Epithelial cell of prostate (primary cell): ENCODE results near the gene RNASE3.
"Not testable (repeated sequence)": the region's sequence is repeated elsewhere in the genome, so short reads cannot be mapped to it uniquely, and the experiment has no call there.

Experiments used
- DNase-seq: peaks from one replicate; pipeline ENCODE4 v3.0.0-alpha.2; 2011; ENCODE audit warnings: low read depth, low spot score
- H3K27ac ChIP-seq: fragments of 450-650 bp; 2 replicates; pipeline ENCODE4 v1.5.1; 2017; ENCODE audit warnings: mild to moderate bottlenecking

The RNASE3 gene

DNA sequence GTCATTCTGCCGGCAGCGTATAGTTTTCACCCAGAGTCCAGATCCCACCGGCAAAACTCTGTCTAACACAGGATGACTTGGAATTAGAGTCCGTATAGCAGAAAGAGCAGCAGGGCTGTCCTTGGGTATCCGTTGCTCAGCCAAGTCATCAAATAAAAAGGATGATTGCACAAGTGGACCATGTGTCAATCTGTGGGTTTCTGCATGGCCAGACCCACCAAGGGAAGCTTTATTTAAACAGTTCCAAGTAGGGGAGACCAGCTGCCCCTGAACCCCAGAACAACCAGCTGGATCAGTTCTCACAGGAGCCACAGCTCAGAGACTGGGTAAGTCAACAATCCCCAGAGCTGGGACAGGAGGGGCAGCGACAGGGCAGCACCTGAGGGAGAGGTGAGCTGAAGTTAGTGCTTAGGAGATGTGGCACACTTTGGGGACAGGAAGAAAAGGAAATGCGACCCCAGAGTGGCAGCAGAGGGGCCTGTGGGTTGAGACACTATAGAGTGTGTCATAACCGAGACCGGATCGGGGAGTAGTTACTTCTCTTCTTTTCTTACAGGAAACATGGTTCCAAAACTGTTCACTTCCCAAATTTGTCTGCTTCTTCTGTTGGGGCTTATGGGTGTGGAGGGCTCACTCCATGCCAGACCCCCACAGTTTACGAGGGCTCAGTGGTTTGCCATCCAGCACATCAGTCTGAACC is at the start of gene RNASE3:
Gene RNASE3, plus strand, starts transcription at position 260 of the 700 bp plus-strand sequence. Its CDS starts 302 bp downstream, at position 562.
- DNase-seq, H3K27ac ChIP-seq: not testable (repeated sequence)

DNA sequence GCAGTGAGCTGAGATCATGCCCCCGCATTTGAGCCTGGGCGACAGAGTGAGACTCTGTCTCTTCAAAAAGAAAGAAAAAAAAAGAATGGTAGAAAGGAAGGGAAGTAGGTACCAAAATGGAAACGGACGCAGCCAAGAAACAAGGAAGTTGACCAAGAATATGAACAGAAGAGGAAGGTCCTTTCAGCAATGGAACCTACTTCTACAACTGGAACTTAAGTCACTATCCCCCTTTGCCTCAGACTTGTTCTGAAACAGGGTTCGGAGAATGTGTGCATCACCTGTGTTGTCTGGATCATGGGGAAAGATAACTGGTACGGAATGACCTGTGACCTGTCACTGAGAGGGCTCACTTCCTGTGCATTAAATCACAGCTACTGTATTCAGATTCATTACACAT is 44.6 kb upstream of the RNASE3 start:
- H3K27ac ChIP-seq, result no peak overlapping the region
- DNase-seq, result no peak

DNA sequence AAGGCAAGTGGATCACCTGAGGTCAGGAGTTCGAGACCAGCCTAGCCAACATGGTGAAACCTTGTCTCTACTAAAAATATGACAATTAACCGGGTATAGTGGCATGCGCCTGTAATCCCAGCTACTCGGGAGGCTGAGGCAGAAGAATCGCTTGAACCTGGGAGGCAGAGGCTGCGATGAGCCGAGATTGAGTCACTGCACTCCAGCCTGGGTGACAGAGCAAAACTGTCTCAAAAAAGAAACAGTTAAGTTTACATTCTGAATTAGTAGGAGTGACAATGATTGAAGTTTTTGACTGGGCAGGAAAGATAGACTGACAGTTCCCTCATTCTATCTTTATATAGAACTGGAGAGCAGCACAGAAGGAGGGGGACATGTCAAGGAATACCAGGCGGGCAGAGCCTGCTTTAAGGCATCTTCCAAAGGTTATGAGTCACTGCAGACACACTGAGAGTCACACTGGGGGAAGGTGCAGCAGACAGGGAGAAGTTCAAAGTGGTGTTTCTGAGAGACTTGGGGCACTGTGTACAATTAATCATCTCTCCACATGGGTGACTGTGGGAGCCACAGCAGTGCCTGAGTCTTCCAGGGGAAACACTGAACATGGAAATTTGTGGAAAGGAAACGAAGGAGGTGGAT is 42.8 kb upstream of the RNASE3 start:
- peak; percentile 29 for DNase-seq
- H3K27ac ChIP-seq, result peak overlapping the region; percentile 20

DNA sequence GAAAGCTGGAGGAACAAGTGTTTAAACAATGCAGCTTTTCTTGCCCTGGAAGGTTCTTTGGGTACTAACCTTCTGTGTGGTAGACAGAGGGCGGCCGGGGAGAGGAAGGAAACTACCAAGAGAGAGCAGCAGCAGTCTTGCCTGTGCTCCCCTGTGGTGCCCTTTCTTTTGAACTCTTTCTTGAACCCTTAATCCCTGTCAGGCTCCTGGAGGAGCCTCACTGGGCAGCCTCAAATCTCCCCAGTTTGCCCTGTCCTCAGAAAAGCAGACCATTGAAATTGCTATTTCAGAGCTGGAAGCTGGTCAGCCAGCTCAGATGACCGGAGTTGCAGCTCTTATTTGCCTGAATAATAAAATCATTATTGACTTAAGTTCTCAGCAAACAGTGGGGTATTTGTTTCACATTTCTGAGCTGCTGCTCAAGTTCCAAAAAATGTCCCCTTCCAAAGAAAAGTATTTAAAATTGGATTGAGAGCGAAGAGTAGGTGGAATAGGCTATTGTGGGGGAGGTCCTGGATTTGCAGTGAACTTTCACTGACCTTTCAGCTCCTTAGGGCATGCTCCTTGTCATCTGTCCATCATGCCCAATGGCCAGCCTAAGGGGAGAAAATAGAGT is 42.1 kb upstream of the RNASE3 start:
- peak overlapping the region; percentile 20 for H3K27ac ChIP-seq
- DNase-seq, result no peak

DNA sequence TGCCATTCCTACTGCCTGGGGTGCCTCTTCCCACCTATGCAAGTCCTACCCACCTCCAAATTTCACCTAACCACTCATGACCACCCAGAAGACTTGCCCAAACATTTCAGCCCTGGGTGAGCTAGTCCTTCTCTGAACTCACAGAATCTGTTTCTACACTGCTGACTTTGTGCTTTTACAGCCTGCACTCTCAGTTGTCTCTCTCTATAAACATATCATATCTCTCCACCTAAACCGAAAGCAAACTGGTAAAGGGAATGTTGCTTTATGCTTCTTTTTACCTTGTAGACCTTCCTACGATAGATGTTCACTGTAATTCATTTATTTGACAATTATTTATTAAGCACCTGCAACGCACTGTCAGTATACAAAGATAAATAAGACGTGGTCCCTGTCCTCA is 38.1 kb upstream of the RNASE3 start:
- no peak for DNase-seq
- no peak overlapping the region for H3K27ac ChIP-seq

DNA sequence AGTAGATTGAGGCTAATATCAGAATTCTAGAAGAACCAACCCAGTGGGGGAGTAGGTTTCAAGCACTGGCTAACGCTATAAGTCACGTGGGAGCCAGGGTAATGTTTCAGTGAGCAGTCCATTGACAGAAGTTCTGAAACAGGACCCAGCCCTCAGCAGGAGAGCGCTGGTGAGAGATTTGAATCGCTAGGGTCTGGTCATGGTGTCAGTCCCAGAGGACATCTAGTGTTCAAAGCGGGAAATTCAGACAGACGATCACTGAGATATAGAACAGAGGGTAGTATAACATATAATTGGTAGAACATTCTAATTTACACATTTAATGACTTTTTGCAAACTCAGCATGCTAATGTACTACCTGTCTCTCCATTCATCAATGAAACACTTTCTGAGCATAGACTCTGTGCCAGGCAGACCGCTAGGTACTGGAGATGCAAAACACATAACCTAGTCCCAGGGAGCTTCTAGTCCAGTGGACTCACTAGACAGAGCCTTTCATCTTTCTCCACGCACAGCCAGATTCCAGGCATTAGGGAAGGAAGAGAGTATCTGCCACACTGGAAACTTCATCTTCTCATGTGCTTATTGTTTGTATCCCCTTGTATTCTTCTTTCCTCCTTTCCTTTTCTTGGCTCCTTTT is 35.4 kb upstream of the RNASE3 start:
- DNase-seq, result peak; percentile 37
- no peak overlapping the region for H3K27ac ChIP-seq

DNA sequence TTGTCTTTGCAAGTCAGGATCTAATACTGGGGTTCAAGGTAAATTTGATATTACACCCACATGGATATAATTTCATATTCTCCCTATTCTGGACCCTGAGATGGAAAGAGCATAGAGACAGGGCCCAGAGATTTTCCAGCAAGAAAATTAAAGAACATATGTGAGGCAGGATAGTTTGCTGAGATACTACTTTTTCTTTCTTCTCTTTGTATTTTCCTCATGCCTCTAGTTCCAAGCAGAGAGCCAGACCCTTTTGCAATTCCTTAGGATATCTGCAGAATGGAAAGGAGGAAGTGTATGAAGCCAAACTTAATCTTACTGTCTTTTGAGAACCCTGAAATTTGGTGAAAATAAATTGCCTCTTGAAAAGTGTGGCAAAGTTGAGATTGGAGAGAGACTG is 34.0 kb upstream of the RNASE3 start:
- no peak for DNase-seq
- no peak overlapping the region for H3K27ac ChIP-seq

DNA sequence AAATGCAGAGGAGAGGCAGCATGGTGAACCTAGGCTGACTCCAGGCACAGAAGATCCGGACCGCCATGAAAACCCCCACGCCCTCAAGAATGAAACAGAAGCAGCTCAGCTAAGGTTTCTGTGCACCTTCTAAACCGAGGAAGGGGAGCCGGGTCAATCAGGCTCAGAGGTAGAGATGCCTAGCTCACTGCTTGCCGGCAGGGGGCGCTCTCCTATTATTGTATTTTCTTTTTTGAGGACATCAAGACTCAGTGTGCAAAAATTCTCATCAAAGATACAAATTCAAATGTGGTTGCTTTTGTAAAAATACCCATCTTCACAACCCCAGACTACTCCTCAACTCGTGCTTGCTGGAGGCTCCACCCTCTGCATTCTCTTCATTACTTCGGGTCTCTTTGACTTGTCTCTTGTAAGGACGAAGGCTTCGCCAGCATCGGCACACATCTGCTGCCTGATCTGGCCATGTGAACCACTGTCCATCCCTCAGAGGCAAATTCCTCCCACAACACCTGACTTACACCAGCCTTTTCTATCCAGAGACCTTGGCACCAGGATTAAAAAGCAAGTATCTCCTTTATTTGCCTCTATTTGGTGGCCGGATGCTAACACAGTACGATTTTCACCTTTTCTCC is 33.4 kb upstream of the RNASE3 start:
- no peak for DNase-seq
- H3K27ac ChIP-seq, result no peak overlapping the region

DNA sequence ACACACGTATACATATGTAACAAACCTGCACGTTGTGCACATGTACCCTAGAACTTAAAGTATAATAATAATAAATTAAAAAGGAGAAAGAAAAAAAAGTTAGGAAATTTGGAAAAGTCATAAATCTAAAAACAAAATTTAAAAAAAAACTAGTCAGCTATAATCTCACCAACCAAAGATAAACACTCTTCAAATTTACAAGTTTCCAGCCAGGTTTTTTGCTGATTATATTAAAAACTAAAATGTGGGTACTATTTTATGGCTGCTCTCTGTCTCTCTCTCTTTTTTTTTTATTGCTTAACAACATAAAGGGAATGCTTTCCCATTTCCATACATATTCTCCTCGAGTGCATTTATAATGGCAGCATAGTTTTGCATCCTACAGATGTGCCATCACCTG is 25.0 kb upstream of the RNASE3 start:
- DNase-seq, result no peak
- H3K27ac ChIP-seq, result no peak overlapping the region

DNA sequence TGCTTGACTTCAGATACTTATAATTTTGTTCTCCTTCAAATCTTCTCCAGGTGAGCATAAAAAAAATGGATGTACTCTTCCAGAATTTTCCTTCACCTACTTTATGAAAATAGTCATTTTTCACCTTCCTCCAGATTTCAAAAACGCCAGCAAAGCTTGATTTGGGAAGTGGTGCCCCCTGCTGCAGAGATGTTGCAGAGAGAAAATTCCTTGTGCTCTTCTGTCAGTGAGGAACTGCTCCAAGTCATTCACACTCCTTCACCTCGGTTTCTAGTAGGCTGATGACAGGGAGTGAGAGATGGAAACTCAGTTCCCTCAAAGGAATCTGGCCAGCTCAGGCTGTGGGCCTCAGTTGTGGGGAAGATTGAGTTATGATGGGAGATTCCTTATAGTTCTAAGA is 24.2 kb upstream of the RNASE3 start:
- no peak overlapping the region for H3K27ac ChIP-seq
- DNase-seq, result no peak

DNA sequence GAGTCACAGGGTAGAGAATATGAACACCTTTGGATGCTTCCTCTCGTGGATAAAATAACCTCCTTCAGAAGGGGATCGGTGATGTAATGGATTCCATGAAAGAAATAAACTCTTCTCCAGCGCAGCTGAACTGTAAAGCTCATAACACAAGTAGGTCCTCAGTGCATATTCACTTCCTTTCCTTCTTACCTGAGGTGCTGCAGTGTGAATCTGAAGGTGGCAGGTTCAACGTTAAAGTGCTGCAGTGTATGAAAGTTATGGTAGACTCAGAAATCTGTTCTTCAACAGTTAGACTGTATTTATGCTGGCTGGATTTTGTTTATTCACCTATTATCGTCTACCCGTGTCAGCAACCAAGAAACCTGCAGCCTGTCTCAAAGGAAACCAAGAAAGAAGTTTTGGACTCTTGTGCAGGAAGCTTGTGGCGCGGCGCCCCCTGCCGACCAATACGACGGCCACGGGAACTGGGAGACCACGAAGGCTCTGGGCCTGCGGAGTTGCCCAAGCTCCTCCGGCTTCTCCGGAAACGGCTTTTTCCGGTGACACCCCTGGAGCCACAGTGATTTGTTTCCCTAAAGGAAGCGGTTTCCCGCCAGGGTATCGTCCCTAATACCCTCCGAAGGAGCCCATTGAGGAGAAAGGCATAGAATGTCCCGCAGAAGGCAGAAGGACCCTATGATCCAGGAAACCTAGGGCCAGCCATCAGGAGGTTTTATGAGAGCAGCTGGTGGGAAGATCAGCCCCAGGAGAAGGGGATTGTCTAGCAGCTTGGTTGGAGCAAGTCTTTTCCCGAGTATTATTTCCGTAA is 17.6 kb upstream of the RNASE3 start:
- no peak for DNase-seq
- H3K27ac ChIP-seq, result no peak overlapping the region

DNA sequence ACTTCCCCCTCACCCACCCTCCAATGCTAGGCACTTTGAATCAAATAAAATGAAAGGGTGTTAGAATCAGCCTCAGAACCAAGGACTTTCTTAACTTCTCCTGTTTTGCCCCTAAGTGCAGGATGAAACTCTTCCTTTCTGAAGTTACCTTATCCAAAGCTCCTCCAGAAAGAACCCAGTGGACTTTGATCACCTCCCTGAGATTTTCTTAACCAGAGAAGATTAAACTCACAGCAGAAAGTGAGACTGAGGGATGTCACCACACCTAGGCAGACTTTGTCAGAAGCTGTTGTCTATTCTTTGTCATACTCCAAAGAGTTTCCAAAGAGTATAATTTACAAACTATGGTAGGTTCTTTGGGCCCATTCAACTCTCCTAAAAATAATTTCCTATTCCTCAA is 14.2 kb upstream of the RNASE3 start:
- H3K27ac ChIP-seq, result no peak overlapping the region
- no peak for DNase-seq

DNA sequence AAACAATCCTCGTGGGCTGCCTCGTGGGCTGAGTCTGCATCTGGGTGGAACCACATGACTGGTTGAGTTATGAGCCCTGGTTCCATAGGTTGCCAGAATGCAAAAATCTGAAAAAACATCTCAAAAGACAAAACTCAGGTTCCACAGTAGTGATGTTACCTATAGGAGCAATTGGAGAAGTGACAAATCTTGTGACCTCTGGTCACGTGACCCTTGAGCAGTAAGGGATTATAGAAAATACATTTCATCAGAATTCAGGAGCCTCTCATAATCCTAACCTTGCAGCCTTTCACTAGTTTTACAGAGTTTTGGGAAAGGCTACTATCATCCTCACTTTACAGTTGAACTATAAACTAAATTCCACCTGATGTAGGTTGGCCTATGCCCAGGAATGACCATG is 12.5 kb upstream of the RNASE3 start:
- no peak overlapping the region for H3K27ac ChIP-seq
- DNase-seq, result no peak

DNA sequence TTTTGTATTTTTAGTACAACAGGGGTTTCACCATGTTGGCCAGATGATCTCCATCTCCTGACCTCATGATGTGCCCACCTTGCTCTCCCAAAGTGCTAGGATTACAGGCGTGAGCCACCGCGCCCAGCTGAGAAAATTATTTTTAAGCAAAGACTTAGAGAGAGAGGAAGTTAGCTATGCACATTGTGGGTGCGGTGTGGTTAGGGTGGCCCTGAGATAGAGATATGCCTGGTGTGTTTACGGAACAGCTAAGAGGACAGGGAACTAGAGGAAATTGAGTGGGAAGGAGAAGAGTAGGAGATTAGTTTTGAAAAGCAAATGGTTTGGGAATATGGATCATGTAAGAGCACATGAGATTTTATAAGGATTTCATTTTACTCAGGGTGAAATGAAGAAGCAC is 10.0 kb upstream of the RNASE3 start:
- H3K27ac ChIP-seq, DNase-seq: not testable (repeated sequence)

DNA sequence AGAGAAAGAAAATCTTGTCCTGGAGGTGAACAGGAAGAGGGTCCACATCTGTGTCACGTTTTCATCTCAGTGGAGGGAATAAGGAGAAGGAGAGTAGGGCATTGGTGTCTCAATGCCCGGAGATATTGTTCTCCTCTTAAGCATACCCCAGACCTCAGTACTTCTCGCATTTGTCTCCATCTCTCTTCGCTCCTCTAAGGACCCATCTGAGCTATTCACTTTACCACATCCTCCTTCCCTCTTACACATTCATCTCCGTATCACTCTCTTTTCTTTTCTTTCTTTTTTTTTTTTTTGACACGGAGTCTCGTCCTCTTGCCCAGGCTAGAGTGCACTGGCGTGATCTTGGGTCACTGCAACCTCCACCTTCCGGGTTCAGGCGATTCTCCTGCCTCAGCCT is 8.4 kb upstream of the RNASE3 start:
- DNase-seq, H3K27ac ChIP-seq: not testable (repeated sequence)

DNA sequence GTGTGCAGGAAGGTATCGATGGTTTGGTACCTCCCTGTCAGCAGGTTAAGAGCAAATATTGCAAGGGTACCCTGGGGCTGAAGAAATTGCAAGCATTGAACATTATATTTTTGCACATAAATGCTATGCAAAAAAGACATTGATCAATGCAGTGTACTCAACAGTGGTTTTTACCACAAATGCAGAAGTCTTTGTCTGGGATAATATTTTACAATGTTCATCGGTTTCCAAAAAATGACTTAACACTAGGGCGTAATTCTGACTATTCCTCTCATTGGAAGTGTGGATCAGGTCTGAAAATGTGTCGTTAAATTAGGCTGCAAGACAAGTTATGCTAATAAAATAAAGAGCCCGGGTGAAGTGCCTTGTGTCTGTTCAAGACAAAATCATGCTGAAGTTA is 2.8 kb upstream of the RNASE3 start:
- not testable (repeated sequence) for DNase-seq, H3K27ac ChIP-seq

DNA sequence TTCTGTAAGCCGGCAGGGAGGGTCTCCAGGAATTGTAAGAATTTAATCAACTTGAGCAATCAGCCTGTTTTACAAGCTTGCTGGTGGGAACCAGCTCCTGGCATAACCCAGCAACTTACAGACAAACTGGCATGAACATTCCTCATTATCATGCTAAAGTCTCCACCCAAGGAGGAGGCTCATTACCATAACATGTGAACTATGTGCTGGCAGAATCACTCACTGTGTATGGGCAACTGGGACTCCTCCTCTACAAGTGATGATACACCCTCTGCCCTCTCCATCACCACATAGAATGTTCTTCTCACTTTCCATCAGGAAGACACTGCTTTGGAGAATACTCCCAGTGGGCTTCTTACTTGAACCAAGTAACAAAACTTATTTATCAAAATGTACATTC is 4.1 kb downstream of the RNASE3 start:
- H3K27ac ChIP-seq, DNase-seq: not testable (repeated sequence)

DNA sequence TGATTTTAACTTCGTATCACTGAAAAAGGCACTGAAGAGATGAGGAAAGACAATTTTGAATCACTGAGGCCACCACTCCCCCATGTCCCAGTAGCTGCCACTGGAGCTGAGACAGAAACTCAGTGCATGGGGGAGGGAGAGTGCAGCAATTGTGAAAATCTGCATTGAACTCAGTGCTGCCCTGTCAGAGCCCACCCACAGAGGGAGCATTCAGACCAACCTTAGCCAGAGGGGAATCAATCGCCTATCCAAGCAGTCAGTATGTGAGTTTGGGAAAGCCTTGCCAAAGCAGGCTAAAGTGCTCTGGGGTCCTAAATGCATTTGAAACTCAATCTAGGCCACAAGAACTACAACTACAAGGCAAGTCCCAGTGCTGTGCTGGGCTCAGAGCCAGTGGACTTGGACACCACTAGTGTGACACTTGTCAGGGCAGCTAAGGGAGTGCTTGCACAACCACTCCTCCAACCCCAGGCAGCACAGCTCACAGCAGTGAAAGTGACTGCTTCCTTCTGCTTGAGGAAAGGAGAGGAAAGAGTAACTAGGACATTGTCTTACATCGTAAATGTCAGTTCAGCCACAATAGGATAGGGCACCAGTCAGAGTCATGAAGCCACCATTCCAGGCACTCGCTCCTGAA is 13.3 kb downstream of the RNASE3 start:
- DNase-seq, result no peak
- H3K27ac ChIP-seq, result no peak overlapping the region

DNA sequence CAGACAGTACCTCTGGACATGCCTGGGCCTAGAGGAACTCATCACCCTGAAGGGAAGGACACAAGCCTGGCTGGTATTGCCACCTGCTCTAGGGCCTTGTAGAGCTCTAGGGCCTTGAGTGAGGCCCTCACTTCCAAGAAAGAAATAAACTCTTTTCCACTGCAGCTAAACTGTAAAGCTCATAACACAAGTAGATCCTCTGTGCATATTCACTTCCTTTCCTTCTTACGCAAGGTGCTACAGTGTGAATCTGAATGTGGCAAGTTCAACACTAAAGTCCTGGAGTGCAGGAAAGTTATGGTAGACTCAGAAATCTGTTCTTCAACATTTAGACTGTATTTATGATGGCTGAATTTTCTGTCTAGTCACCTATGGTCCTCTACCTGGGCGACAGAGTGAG is 14.5 kb downstream of the RNASE3 start:
- H3K27ac ChIP-seq, result no peak overlapping the region
- no peak for DNase-seq
